Breast epithelium (tissue), 3 donors: ENCODE results near the gene ABCC10.

Experiments used
- CTCF ChIP-seq, 3 donors: fragments of 450-650 bp; IDR thresholded peaks; one replicate each; pipeline ENCODE4 v1.5.1; 2016 to 2017; ENCODE audit warnings: antibody characterized with exemption in 3 of 3, mild to moderate bottlenecking in 3 of 3, moderate library complexity in 3 of 3
- POLR2A ChIP-seq: fragments of 450-650 bp; IDR thresholded peaks from one replicate; pipeline ENCODE4 v1.6.1; 2016; ENCODE audit warnings: antibody characterized with exemption, mild to moderate bottlenecking, moderate library complexity
- POLR2AphosphoS5 ChIP-seq, 3 donors: sonication (generic); formaldehyde crosslinking; IDR thresholded peaks; one replicate each; pipeline ENCODE4 v1.6.1; 2017; ENCODE audit warnings: antibody characterized with exemption in 3 of 3

- TF ChIP-seq CTCF (IDR thresholded peaks at IDR 0.05), result no peak
- TF ChIP-seq POLR2A, result no peak
- TF ChIP-seq POLR2AphosphoS5 (IDR thresholded peaks at IDR 0.05), result no peak
These were observed 65.9 kb downstream of the ABCC10 start for GRCh38 chr6:43493230-43493629.
